Measurements from ENCODE around the gene TLCD1. TPM values are rescaled to one million over a fixed set of nuclear protein-coding genes. Genes with fewer than 3 reads are reported as not detected.

TLCD1 gene
- total RNA-seq, 1 donor from 2014 or later: 14.0 TPM

GRCh38 chr17:28756049-28756804 lies 30.2 kb upstream of the TLCD1 start:
- Mint-ChIP-seq H3K36me3 (ENCODE audit: insufficient read depth) (peaks cover 14% of the 10 kb centered on the region), H3K27ac (no peak overlapping the region), H3K4me3 (ENCODE audit: low read depth) (no peak overlapping the region), H3K4me1 (ENCODE audit: low read depth) (no peaks in the 10 kb centered on the region), H3K9me3 (ENCODE audit: low read depth) (no peaks in the 10 kb centered on the region), H3K27me3 (no peaks in the 10 kb centered on the region)
- no peak for DNase-seq (ENCODE audit: low spot score, unreplicated experiment)
- no peak for TF ChIP-seq CTCF (IDR thresholded peaks at IDR 0.05; ENCODE audit: unreplicated experiment)

GRCh38 chr17:28755486-28755885 lies 29.5 kb upstream of the TLCD1 start:
- DNase-seq (ENCODE audit: low spot score, unreplicated experiment): no peak
- Mint-ChIP-seq H3K36me3 (ENCODE audit: insufficient read depth) (peaks cover 12% of the 10 kb centered on the region), H3K4me3 (ENCODE audit: low read depth) (no peak overlapping the region)

GRCh38 chr17:28751600-28752366 lies 25.8 kb upstream of the TLCD1 start:
- no peaks in the 10 kb centered on the region for H3K9me3 Mint-ChIP-seq (ENCODE audit: low read depth)
- H3K27ac Mint-ChIP-seq: peak overlapping the region; percentile 86
- TF ChIP-seq CTCF (IDR thresholded peaks at IDR 0.05; ENCODE audit: unreplicated experiment): no peak
- no peaks in the 10 kb centered on the region for H3K27me3 Mint-ChIP-seq
- DNase-seq (ENCODE audit: low spot score, unreplicated experiment): no peak
- H3K4me1 Mint-ChIP-seq (ENCODE audit: low read depth): peaks cover 16% of the 10 kb centered on the region
- H3K36me3 Mint-ChIP-seq (ENCODE audit: insufficient read depth): peaks cover 12% of the 10 kb centered on the region
- no peak overlapping the region for H3K4me3 Mint-ChIP-seq (ENCODE audit: low read depth)

More at GRCh38 chr17:28755486-28755885, 29.5 kb upstream of the TLCD1 start:
- Mint-ChIP-seq H3K27me3 (no peaks in the 10 kb centered on the region), H3K9me3 (ENCODE audit: low read depth) (no peaks in the 10 kb centered on the region), H3K4me1 (ENCODE audit: low read depth) (no peaks in the 10 kb centered on the region), H3K27ac (no peak overlapping the region)
- no peak for TF ChIP-seq CTCF (IDR thresholded peaks at IDR 0.05; ENCODE audit: unreplicated experiment)

GRCh38 chr17:28750178-28751047 lies 24.4 kb upstream of the TLCD1 start:
- Mint-ChIP-seq H3K4me1 (ENCODE audit: low read depth) (peaks cover 25% of the 10 kb centered on the region), H3K36me3 (ENCODE audit: insufficient read depth) (peaks cover 11% of the 10 kb centered on the region), H3K27me3 (no peaks in the 10 kb centered on the region), H3K27ac (peak overlapping the region; percentile 91), H3K9me3 (ENCODE audit: low read depth) (no peaks in the 10 kb centered on the region), H3K4me3 (ENCODE audit: low read depth) (no peak overlapping the region)
- DNase-seq (ENCODE audit: low spot score, unreplicated experiment): peak; percentile 88
- peak; percentile 99 for TF ChIP-seq CTCF (IDR thresholded peaks at IDR 0.05; ENCODE audit: unreplicated experiment)

Measured in progenitor cell of endocrine pancreas (in vitro differentiated cells).